GM19240 (cell line): ENCODE data around the gene BLACAT1.

Experiments used
- DNase-seq: peaks from one replicate; pipeline ENCODE4 v3.0.0; 2011; ENCODE audit warnings: low spot score; ENCODE audit not compliant: insufficient read length

The BLACAT1 gene

GRCh38 chr1:205456868-205457745 is 1.3 kb upstream of the BLACAT1 start:
- DNase-seq: no peak

- DNase-seq: no peak
Measured at GRCh38 chr1:205456383-205456867, 580 bp upstream of the BLACAT1 start.

GRCh38 chr1:205454903-205455335 is 926 bp downstream of the BLACAT1 start:
- DNase-seq: no peak

- DNase-seq: no peak
Measured at GRCh38 chr1:205453466-205453865, 2.4 kb downstream of the BLACAT1 start.

- DNase-seq: no peak
Measured at GRCh38 chr1:205452933-205453332, 2.9 kb downstream of the BLACAT1 start.

- DNase-seq: no peak
Measured at GRCh38 chr1:205452364-205452763, 3.5 kb downstream of the BLACAT1 start.

GRCh38 chr1:205451759-205452164 is 4.1 kb downstream of the BLACAT1 start:
- DNase-seq: no peak

- DNase-seq: no peak
Measured at GRCh38 chr1:205451202-205451601, 4.6 kb downstream of the BLACAT1 start.

- DNase-seq: no peak
Measured at GRCh38 chr1:205450448-205450847, 5.4 kb downstream of the BLACAT1 start.

- DNase-seq: no peak
Measured at GRCh38 chr1:205449750-205450443, 5.9 kb downstream of the BLACAT1 start.

- no peak for DNase-seq
Measured at GRCh38 chr1:205449254-205449749, 6.5 kb downstream of the BLACAT1 start.

- DNase-seq: no peak
Measured at GRCh38 chr1:205448540-205449253, 7.1 kb downstream of the BLACAT1 start.

GRCh38 chr1:205447457-205448341 is 8.1 kb downstream of the BLACAT1 start:
- DNase-seq: no peak

- no peak for DNase-seq
Measured at GRCh38 chr1:205446828-205447227, 9.0 kb downstream of the BLACAT1 start.

GRCh38 chr1:205445646-205445935 is 10.3 kb downstream of the BLACAT1 start:
- no peak for DNase-seq

GRCh38 chr1:205444931-205445645 is 10.8 kb downstream of the BLACAT1 start:
- DNase-seq: no peak

GRCh38 chr1:205444300-205444930 is 11.4 kb downstream of the BLACAT1 start:
- no peak for DNase-seq

GRCh38 chr1:205443585-205444299 is 12.1 kb downstream of the BLACAT1 start:
- DNase-seq: no peak
